Measurements from ENCODE around the gene ATP6V1D. TPM values are rescaled to one million over a fixed set of nuclear protein-coding genes. Genes with fewer than 3 reads are reported as not detected.
"Not testable (repeated sequence)": the region's sequence is repeated elsewhere in the genome, so short reads cannot be mapped to it uniquely, and the experiment has no call there.

ATP6V1D gene
- total and polyA plus RNA-seq, 8 donors: 43.3 to 192 (median 83.8) TPM

GRCh38 chr14:67343601-67344230, 15.9 kb downstream of the ATP6V1D start:
- DNase-seq: no peak
- no peaks in the 10 kb centered on the region for H3K9me3 ChIP-seq
- H3K27me3 ChIP-seq: no peaks in the 10 kb centered on the region
- intact Hi-C loops (cut with DNase I; ENCODE audit: low total_unique reads): no loop called here
- H3K36me3 ChIP-seq: peaks cover 48 to 98% (median 91%) of the 10 kb centered on the region in 4 donors
- no peaks in the 10 kb centered on the region for H3K4me1 ChIP-seq
- TF ChIP-seq, protein P1, sequence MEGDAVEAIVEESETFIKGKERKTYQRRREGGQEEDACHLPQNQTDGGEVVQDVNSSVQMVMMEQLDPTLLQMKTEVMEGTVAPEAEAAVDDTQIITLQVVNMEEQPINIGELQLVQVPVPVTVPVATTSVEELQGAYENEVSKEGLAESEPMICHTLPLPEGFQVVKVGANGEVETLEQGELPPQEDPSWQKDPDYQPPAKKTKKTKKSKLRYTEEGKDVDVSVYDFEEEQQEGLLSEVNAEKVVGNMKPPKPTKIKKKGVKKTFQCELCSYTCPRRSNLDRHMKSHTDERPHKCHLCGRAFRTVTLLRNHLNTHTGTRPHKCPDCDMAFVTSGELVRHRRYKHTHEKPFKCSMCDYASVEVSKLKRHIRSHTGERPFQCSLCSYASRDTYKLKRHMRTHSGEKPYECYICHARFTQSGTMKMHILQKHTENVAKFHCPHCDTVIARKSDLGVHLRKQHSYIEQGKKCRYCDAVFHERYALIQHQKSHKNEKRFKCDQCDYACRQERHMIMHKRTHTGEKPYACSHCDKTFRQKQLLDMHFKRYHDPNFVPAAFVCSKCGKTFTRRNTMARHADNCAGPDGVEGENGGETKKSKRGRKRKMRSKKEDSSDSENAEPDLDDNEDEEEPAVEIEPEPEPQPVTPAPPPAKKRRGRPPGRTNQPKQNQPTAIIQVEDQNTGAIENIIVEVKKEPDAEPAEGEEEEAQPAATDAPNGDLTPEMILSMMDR (IDR thresholded peaks at IDR 0.05): no peak
- TF ChIP-seq EP300 (IDR thresholded peaks at IDR 0.05) (no peak), POLR2A (IDR thresholded peaks at IDR 0.05) (no peak)
- 87 to 94% (median 93%) methylated on average over 4 of the region's 4 CpGs for WGBS, 5 donors
- H3K27ac ChIP-seq: no peak overlapping the region
- no peak overlapping the region for H3K4me3 ChIP-seq

- H3K4me1 ChIP-seq; H3K9me3 ChIP-seq; H3K27ac ChIP-seq; intact Hi-C loops (cut with DNase I; ENCODE audit: low total_unique reads); H3K4me3 ChIP-seq; DNase-seq; H3K27me3 ChIP-seq: not testable (repeated sequence)
- H3K36me3 ChIP-seq: peaks cover 43 to 98% (median 91%) of the 10 kb centered on the region in 4 donors
- 93 to 100% (median 97%) methylated on average over 3 to 31 of the region's 31 CpGs for WGBS, 5 donors
Measured at GRCh38 chr14:67341231-67341630, 18.4 kb downstream of the ATP6V1D start.

DNA sequence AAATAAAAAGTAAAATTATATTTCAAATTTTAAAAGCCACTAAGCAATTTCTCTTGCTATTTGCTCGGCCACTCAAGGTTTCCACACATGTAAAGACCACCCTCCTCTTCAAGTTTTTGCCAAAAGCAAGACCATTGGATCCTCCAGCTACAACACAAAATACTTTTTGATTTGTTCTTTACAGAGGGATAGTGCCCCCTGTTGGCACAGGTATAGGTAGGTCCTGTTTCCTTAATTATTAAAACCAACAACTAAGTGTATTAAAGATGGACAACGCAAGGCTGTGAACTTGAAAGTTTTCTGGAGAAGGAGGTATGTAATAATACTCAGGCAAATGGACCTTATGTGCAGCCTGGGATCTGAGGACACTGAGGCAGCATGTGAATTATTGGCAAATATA, 23.8 kb downstream of the ATP6V1D start:
- intact Hi-C loops (cut with DNase I; ENCODE audit: low total_unique reads): no loop called here
- H3K27me3 ChIP-seq: no peaks in the 10 kb centered on the region
- H3K4me3 ChIP-seq: no peak overlapping the region
- no peaks in the 10 kb centered on the region for H3K9me3 ChIP-seq
- no peaks in the 10 kb centered on the region for H3K4me1 ChIP-seq
- DNase-seq: peak in 1 of 2 donors; percentile 28
- WGBS, 5 donors: 89 to 99% (median 92%) methylated on average over 2 of the region's 2 CpGs
- peaks cover 39 to 98% (median 96%) of the 10 kb centered on the region in 4 donors for H3K36me3 ChIP-seq
- no peak overlapping the region for H3K27ac ChIP-seq
- TF ChIP-seq POLR2AphosphoS5 (IDR thresholded peaks at IDR 0.05): no peak
- TF ChIP-seq, protein P1 (IDR thresholded peaks at IDR 0.05): no peak
- TF ChIP-seq EP300 (IDR thresholded peaks at IDR 0.05): no peak
- no peak for TF ChIP-seq POLR2A (IDR thresholded peaks at IDR 0.05)

DNA sequence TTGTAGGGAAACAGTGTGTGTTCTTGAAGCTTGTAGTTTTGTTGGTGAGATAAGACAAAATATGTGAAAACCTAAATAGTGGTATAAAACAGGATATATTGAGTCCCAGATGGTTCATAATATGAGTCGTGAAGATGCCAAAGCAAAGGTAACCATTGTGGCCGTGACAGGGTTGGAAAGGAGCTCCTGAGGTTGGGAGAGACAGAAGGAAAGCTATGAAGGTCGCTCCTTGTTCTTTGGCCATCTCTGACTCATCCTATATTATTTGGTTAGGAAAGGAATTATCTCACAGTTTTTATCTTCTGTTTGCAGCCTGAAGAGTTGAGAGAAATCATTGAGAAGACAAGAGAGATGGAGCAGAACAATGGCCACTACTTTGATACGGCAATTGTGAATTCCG, 27.1 kb downstream of the ATP6V1D start:
- no peaks in the 10 kb centered on the region for H3K27me3 ChIP-seq
- DNase-seq: no peak
- no peak for TF ChIP-seq POLR2AphosphoS5 (IDR thresholded peaks at IDR 0.05)
- TF ChIP-seq EP300 (IDR thresholded peaks at IDR 0.05): no peak
- TF ChIP-seq, protein P1 (IDR thresholded peaks at IDR 0.05): no peak
- TF ChIP-seq POLR2A (IDR thresholded peaks at IDR 0.05): no peak
- intact Hi-C loops (cut with DNase I; ENCODE audit: low total_unique reads): no loop called here
- no peak overlapping the region for H3K27ac ChIP-seq
- peaks cover 20 to 87% (median 80%) of the 10 kb centered on the region in 4 donors for H3K36me3 ChIP-seq
- 91 to 97% (median 95%) methylated on average over 5 of the region's 5 CpGs for WGBS, 5 donors
- H3K4me3 ChIP-seq: no peak overlapping the region
- no peaks in the 10 kb centered on the region for H3K9me3 ChIP-seq
- no peaks in the 10 kb centered on the region for H3K4me1 ChIP-seq

GRCh38 chr14:67331368-67332125, 28.1 kb downstream of the ATP6V1D start:
- no peaks in the 10 kb centered on the region for H3K27me3 ChIP-seq
- no peaks in the 10 kb centered on the region for H3K9me3 ChIP-seq
- DNase-seq: no peak
- no peak overlapping the region for H3K27ac ChIP-seq
- H3K4me1 ChIP-seq: no peaks in the 10 kb centered on the region
- 95 to 97% (median 95%) methylated on average over 5 of the region's 5 CpGs for WGBS, 5 donors
- H3K4me3 ChIP-seq: no peak overlapping the region
- TF ChIP-seq, protein P1 (IDR thresholded peaks at IDR 0.05): no peak
- no peak for TF ChIP-seq POLR2AphosphoS5 (IDR thresholded peaks at IDR 0.05)
- no peak for TF ChIP-seq POLR2A (IDR thresholded peaks at IDR 0.05)
- no peak for TF ChIP-seq EP300 (IDR thresholded peaks at IDR 0.05)
- intact Hi-C loops (cut with DNase I; ENCODE audit: low total_unique reads): no loop called here
- peaks cover 20 to 87% (median 80%) of the 10 kb centered on the region in 4 donors for H3K36me3 ChIP-seq

GRCh38 chr14:67329666-67330065, 29.9 kb downstream of the ATP6V1D start:
- H3K4me3 ChIP-seq; H3K9me3 ChIP-seq; H3K4me1 ChIP-seq; H3K27me3 ChIP-seq; DNase-seq; H3K27ac ChIP-seq; intact Hi-C loops (cut with DNase I; ENCODE audit: low total_unique reads): not testable (repeated sequence)
- WGBS, 5 donors: 96 to 100% (median 97%) methylated on average over 4 of the region's 4 CpGs
- peaks cover 19 to 84% (median 76%) of the 10 kb centered on the region in 4 donors for H3K36me3 ChIP-seq
